HG03378 (cell line): ENCODE measurements around the gene PHLDA3.

Experiments used
- ATAC-seq: cut with Tn5 transposase; IDR thresholded peaks from one replicate; pipeline ENCODE4 v1.9.1; 2021; ENCODE audit warnings: mild to moderate bottlenecking, moderate library complexity; ENCODE audit not compliant: unreplicated experiment

Gene PHLDA3

DNA sequence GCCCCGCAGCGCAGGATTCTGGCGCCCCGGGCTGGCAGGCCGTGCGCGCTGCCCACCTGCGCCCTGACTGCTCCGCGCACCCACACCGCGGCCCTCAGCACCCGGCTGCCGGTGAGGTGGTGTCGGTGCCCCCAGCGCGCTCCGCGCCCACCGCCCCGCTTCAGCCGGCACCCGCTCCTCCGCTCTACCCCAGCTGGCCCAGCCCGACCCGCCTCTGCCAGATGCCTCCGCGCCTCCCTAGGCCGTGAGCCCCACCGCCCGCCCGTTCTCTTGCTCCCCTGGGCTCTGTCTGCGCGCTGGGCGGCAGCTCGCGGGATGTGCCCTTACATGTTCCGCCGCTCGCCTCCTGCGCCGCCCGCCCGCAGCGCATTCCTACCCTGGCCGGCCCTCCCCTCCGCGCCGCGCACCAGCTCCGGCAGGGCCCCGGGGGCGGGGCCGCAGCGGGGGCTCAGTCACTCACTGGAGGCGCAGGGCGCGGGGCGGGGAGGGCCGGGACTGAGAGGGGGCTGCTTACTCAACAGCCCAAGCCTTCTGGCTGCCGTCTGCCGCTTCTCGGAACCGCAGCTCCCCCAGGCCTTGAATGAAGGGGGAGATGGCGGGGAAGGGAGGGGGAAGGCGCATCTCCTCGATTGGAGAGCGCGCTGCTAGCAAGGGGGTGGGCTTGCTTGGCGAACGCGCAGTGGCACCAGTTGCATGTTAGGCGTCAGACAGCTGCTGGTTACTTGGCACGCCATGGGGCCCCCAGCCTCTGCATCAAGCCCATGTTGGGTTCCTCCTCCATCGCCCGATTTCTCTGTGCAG, at the start of gene PHLDA3:
Gene PHLDA3 (minus strand): TSS at position 345 of the 801 bp plus-strand sequence. CDS start 402 bp downstream, outside the sequence.
- peak; percentile 49 for ATAC-seq

DNA sequence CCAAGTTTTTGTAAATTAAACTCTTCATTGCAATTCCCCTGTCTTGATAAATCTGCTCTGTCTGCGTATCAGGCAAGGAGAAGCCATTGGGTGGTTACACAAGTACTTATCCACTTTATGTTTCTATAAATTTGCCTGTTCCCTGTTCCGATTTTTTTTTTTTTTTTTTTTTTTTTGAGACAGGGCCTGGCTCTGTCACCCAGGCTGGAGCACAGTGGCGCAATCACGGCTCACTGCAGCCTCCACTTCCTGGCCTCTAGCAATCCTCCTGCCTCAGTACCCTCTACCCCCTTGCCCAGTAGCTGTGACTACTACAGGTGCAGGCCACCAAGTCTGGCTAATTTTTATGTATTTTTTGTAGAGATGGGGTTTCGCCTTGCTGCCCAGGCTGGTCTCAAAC, 49.1 kb upstream of the PHLDA3 start:
- no peak for ATAC-seq

DNA sequence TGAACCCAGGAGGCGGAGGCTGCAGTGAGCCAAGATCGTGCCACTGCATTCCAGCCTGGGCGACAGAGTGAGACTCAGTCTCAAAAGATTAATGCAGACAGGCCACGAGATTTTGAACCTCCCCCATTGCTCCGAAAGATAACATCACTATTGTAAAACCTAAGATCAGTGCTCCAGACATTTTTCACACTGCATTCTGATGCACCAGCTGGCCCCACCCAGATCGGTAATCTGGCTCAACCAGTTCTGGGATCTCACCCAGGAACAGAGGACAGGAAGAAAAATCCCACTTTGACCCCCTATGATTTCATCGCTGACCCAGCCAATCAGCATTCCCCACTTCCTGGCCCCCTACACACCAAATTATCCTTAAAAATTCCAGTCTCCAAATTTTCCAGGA, 48.6 kb upstream of the PHLDA3 start:
- no peak for ATAC-seq

DNA sequence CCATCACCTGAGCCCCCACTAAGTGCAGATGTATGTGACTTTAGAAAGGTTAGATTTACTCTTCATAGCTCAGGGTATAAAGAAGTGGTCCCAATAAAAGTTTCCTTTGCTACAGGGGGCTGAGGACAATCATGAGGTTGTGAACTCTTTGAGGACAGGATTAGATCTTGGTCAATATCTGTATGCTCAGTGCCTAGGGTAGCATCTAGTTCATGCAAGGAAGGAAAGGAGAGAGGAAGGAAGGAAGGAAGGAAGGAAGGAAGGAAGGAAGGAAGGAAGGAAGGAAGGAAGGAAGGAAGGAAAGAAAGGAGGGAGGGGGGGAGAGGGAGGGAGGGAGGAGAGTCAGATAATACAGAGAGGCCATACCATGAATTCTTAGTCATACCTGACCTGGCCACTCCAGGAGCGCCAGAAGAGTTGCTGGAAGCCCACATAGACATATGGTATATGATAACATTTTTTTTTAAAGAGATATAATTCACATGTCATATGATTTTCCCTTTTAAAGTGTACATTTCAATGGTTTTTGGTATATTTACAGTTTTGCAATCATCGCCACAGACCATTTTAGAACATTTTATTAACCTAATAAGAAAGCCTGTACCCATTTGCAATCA, 47.6 kb upstream of the PHLDA3 start:
- ATAC-seq, result no peak

DNA sequence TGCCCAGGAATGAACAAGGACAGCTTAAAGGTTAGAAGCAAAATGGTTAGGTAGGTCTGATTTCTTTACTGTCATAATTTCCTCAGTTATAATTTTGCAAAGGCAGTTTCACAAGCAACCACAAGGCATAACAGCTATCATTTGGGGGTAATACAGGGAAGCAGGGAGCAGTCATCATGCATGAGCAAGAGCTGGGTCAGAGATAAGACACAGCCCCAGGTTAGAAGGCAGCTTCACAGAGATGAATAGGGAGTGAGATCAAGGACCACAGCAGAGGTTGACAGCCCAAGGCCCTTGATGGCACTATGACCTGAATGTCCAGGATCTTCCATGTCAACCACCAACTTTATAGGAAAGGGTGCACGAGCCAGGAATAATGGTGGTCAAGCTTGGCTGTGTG, 46.9 kb upstream of the PHLDA3 start:
- no peak for ATAC-seq

DNA sequence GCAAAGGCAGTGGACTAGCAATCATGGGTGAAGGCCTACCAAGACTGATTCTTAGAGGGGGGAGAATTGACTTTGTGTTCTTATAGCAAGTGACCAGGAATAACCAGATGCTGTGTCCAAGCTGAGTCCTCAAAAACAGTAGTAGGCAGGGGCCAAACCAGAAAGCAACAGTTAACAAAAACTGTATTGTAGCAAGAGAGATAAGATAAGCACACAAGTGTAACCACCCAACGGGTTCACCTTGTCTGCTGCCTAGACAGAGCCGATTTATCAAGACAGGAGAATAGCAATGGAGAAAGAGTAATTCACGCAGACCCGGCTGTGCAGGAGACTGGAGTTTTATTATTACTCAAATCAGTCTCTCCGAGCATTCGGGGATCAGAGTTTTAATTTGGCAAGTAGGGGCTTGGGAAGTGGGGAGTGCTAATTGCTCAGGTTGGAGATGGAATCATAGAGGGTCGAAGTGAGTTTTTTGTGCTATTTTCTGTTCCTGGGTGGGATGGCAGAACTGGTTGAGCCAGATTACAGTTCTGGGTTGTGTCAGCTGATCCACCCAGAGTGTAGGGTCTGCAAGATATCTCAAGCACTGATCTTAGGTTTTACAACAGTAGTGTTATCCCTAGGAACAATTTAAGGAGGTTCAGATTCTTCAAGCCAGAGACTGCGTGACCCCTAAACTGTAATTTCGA, 46.2 kb upstream of the PHLDA3 start:
- no peak for ATAC-seq

DNA sequence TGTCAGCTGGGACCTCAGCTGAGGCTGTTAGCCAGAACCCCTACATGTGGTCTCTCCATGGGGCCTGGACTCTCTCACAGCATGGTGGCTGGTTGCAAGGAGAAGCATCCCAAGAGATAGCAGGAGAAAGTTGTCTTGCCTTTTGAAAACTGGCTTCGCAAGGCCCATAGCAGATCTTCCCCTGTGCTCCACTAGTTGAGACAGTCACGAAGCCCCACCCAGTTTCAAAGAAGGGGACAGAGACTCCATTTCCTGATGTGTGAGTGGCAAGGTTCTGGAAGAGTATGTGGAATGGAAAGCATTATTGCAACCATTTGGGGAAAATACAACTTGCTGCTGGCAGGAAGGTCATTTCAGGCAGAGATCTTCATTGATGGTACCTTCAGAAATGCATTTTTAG, 45.5 kb upstream of the PHLDA3 start:
- no peak for ATAC-seq

DNA sequence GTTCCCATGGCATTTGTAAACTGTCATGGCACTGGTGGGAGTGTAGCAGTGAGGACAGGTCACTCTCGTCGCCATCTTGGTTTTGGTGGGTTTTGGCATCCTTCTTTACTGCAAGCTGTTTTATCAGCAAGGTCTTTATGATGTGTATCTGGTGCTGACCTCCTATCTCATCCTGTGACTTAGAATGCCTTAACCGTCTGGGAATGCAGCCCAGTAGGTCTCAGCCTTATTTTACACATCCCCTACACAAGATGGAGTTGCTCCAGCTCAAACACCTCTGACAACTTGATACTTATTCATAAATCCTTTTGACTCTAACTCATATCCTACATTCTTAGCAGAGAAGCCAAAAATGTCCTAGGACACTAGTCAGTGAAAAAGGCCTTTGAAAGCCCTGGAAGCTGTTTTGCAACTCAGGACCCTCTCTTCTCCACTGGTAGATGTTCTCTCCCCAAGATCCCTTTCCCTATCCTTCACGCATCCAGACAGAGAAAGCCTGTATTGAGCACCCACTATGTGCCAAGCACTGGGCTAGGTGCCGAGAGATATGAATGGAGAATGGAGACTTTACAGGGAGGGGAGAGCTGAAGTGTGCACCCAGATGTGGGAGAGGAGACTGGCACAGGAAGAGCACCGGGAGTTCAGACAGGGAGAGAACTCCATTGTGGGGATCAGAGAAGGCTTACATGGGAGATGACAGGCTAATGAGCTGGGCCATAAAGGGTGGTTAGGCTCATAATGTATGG, 44.7 kb upstream of the PHLDA3 start:
- no peak for ATAC-seq

DNA sequence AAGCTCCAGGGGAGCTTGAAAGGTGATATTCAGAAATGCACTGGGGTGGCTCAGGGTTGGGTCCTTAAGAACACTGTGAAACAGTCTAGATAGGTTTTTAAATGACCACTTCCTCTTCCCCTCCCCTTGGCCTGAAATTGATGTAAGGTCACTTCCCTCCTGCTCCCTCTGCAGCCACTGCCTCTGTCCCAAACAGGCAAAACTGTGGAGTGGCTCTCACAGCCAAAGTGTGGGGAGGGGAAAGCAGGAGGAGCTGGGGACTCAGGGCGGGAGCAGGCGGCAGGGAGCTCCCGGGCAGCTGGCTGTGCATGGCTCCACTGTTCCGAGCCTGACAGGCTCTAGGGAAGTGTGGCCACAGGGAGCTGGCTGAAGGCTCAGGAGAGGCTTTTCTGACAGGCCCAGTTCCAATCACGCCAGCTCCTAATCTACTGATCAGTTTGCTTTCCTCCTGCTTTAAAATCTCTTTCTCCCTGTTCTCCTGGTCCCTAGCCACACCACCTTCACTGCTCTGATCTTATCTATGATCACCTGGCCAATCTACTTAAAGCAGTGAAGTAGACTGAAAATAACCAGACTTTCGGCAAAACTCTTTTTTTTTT, 43.1 kb upstream of the PHLDA3 start:
- peak; percentile 40 for ATAC-seq

DNA sequence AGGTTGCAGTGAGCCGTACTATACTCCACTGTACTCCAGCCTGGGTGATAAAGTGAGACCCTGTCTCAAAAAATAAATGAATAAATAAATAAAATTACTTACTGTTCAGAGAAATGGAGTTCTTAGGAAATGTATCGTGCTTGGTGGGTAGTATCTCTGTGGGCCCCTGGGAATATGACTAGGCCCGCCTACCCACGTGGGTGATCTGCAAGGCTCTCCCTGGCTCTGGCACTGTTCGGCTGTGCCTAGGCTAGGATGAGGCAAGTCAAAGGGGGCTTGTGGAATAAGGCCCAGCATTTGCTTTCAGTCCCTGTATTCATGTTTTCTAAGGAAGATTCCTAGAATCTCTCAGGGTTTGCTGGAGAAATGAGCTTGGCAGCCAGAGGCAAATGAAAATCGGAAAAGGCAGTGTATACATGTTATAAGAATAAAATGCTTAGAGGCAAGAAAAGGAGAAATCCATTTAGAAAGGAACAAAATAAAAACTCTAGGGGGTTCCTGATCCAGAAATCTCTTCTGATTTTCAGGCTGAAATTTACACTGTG, 42.5 kb upstream of the PHLDA3 start:
- ATAC-seq, result no peak

DNA sequence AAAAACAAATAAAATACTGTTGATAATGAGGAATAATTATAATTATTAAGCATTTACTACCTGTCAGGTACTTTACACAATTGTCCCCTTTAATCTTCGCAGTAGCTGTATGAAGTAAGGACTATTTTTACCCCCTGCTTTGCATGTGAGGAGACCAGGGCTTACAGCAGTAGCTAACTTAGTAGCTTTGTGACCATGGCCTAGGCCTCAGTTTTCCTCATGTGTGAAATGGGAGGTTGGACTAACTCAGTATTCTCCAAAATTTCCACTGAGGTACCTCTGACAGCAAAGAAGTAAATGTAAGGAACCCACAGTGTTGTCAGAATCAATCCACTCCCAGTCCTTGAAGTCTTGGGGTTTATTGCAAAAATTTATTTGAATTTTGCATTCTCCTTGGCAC, 41.7 kb upstream of the PHLDA3 start:
- no peak for ATAC-seq

DNA sequence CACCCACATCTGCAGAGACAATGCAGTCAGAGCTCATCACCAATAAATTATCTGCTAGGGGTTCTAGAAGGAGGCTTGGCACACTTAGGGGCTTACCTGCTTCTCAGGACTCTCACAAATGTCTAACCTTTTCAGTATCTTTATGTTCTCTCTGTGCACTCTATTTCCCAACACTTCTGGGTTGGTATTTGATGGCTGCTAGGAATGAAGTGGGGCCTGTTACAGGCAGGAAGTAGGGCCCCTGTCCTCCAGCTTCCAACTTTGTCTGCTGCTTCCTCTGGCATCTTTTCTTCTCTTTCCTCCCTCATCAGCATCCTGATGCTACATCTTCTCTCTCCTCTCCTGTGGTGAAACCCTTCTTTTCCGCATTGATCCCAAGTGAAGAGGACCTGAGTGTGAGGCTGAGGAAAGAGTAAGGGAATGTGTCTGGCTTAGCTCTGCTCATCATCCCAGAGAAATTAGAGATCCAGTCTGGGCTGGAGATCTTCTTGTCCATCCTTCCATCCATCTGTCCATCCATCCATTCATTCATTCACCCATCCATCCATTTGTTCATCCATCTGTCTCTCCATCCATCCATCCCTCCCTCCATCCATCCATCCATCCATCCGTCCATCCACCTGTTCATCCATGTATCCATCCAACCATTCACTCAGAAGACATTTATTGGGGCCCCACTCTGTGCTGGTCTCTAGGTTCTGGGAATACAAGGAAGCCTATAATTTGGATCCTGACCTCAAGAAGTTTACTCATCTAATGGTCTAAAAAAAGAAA, 40.8 kb upstream of the PHLDA3 start:
- no peak for ATAC-seq

DNA sequence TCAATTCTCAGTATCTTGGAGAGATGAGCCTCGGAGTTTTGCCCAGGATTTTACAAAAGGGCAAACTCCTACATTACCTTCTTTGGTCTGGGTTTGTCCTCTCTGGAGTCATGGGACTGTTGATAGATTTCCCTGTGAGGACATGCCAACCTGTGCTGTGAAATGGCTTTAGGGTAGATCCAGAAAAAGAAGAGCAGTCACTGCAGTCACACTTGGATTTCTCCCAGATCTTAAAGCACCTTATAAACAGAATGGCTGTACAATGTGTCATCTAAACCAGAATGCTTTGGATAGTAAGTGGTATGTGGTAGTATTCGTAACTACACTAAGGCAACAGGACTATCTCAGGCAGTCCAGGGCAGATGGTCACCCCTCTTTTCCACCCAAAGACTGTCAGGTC, 39.8 kb upstream of the PHLDA3 start:
- no peak for ATAC-seq

DNA sequence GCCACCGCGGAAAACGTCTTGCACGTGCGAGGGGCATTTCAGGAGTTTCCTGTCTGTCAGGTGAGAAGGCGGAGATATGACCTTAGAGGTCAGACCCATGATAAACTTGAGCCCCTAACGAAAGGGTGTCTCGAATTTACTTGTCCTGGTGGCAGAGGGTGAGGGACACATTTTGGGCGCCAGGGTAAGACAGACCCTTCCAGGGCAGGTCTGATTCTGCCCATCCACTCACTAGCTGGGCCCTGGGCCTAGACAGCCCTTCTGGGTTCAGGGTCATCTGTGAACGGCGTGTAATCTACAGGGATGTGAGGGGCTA, 38.3 kb upstream of the PHLDA3 start:
- peak; percentile 6 for ATAC-seq

DNA sequence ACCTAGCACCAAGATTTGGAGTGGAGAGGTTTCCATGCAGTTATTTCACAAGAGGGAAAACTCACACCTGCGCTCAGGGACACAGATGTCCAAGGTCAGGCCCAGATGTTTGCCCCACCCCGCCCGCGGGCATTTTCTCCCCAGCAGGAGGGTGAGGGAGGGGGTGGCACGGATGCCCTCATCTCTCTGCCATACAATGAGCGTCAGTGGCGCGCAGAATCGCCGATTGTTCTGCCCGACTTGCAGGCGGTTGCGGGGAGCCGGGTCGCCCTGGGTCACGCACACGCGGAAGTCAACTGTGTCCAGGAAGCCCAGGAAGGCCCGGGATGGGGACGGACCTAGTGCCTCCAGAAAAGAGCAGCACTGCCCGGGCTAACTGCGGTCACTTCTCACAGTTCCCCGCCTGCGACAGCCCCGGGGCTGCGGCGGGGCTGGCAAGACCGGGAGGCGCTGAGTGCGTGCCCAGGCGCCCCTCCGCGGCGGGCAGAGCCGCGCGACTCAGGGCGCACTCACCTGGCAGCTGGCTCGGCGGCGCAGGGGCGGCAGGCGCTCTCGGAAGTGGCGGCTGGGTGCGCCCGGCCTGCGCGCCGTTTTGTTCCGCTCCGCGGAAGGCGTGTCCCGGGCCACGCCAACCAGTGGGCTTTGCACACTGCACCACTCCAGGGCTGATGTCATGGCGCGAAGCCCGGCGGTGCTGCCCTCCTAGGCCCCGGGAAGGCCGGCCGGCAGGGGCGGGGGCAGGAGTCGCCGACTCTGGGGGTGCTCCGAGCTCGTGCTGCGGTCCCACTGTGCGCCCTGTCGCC, 37.8 kb upstream of the PHLDA3 start, which contains the start of gene CSRP1:
Gene CSRP1 (minus strand): TSS at position 567 of the 803 bp plus-strand sequence. CDS start 10,820 bp downstream, outside the sequence.
- peak; percentile 69 for ATAC-seq

DNA sequence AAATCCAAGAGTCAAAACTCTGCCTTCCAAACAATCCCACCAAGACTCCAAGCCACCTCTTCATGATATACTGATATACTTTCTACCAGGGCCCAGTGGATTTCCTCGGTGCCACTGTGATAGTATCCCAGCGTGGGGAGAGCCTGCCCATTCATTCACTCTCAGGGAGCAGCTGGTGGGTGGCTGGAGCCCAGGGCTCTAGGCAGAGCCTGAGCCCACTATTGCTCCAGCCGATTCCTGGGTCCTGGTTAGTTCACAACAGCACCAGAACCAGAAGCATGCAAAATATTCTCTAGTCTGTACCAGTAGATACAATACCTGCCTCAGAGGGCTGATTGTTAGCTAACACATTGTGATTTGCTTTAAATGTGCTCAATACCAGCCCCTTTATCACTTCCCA, 37.1 kb upstream of the PHLDA3 start:
- no peak for ATAC-seq

DNA sequence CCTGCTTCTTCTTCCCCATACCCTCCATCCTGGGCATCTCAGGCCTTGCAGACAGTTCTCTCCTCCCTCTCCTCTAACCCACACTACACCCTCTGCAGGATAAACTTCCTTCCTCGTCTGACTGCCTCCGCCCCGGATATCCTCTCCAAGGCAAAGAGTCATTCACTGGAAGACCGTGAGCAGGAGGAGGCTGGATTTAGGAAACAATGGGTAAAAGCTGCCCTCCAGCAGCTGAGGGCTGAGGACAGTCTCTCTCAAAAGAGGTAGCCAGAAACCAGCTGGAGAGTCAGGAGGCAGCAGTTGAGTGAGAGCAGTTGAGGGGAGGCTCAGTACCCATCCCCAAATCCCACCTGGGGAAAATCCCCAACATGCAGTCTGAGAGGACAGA, 36.5 kb upstream of the PHLDA3 start:
- no peak for ATAC-seq

DNA sequence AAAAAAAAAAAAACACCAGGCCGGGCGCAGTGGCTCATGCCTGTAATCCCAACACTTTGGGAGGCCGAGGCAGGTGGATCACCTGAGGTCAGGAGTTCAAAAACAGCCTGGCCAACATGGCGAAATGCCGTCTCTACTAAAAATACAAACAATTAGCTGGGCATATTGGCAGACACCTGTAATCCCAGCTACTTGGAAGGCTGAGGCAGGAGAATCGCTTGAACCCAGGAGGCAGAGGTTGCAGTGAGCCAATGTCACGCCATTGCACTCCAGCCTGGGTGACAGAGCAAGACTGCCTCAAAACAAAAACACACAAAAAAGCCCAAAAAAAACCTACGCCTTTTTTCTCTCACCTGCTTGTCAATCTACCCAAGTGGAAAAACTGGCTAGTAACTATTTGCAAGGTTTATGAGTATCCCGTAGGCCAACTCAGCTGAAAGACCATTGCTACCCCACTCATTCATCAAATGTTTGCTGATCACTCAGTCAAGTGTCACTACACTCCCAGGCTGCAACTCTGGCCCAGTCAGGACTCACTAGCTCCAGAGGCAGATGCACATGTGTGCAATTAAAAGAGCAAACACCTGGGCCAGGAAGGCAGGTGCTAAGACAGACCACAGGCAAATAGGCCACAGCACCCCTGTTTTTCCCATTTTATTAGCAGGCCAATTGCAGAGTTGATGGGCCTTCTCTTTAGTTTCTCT, 36.0 kb upstream of the PHLDA3 start:
- ATAC-seq, result no peak
